Activated naive CD4-positive, alpha-beta T cell treated with anti-CD3 and anti-CD28 coated beads, Interleukin-2, amount 10 ng/mL, durations not matched to agents 7 days and 5 days (primary cell): ENCODE measurements around the gene MVD.
"Not testable (repeated sequence)": the region's sequence is repeated elsewhere in the genome, so short reads cannot be mapped to it uniquely, and the experiment has no call there.

Experiments
- CTCF ChIA-PET: fragments of 350-600 bp; sonication (Branson Sonifier 250); formaldehyde crosslinking; loops from one replicate; lab custom pipeline; 2021; ENCODE audit warnings: antibody characterized with exemption; lab: Charles Lee
- DNase-seq: peaks from one replicate; pipeline ENCODE4 v3.0.0-alpha.2; 2020
- H3K27ac Mint-ChIP-seq: one replicate; pipeline ENCODE4 v1.8.0; 2021; ENCODE audit warnings: mild to moderate bottlenecking, moderate library complexity, mixed read lengths
- H3K27me3 Mint-ChIP-seq: one replicate; pipeline ENCODE4 v1.8.0; 2021; ENCODE audit warnings: mild to moderate bottlenecking, mixed read lengths
- H3K36me3 Mint-ChIP-seq: one replicate; pipeline ENCODE4 v1.8.0; 2021; ENCODE audit warnings: mixed read lengths
- H3K4me1 Mint-ChIP-seq: one replicate; pipeline ENCODE4 v1.8.0; 2021; ENCODE audit warnings: mixed read lengths
- H3K4me3 Mint-ChIP-seq: one replicate; pipeline ENCODE4 v1.8.0; 2021; ENCODE audit warnings: mild to moderate bottlenecking, moderate library complexity, mixed read lengths
- H3K9me3 Mint-ChIP-seq: one replicate; pipeline ENCODE4 v1.8.0; 2021; ENCODE audit warnings: mixed read lengths

MVD gene

DNA sequence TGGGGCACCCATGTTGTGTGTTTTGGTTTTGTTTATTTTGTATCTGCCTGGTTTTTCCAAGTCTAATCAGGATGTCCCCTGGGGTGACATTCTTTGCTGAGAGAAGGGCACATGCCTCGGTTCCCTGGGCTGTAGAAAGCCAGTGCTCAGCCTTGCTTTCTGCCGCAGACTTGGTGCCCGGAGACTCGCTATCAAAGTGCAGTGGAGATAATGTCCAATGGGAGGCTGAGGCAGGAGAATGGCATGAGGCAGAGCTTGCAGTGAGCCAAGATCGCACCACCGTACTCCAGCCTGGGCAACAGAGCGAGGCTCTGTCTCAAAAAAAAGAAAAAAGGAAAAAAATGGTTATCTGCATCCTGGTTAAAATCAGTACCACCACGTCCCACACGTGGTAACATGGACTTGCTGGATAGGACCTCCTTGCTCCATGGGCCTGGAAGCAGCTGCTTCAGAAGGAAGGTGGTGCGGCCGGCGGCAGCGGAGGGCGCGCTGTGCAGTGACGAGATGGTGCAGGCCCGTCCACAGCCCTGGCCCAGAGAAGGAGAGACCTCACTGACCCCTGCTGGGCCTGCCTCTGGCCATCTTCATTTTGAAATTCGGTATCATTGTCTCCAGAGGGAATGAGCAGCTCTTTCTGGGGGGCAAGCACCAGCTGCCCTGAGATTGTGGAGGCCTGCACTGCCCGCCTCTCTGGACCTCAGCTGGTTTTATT, 43.8 kb downstream of the MVD start:
- Mint-ChIP-seq H3K27ac (peak overlapping the region; percentile 89), H3K4me3 (no peak overlapping the region), H3K4me1 (peaks cover 24% of the 10 kb centered on the region), H3K27me3 (no peaks in the 10 kb centered on the region), H3K9me3 (no peaks in the 10 kb centered on the region), H3K36me3 (peaks cover 39% of the 10 kb centered on the region)
- CTCF ChIA-PET: no interaction called here
- no peak for DNase-seq

- H3K4me1 Mint-ChIP-seq: peaks cover 24% of the 10 kb centered on the region
- H3K27me3 Mint-ChIP-seq: no peaks in the 10 kb centered on the region
- no peak for DNase-seq
- no peak overlapping the region for H3K4me3 Mint-ChIP-seq
- CTCF ChIA-PET: interaction anchor here (0.7 kb wide), 1 partner anchor 249 kb away, joined by 3 read pairs; no protein-coding TSS in a partner anchor
- H3K27ac Mint-ChIP-seq: peak overlapping the region; percentile 89
- peaks cover 36% of the 10 kb centered on the region for H3K36me3 Mint-ChIP-seq
- no peaks in the 10 kb centered on the region for H3K9me3 Mint-ChIP-seq
Measured at GRCh38 chr16:88618182-88618955, 44.5 kb downstream of the MVD start.

DNA sequence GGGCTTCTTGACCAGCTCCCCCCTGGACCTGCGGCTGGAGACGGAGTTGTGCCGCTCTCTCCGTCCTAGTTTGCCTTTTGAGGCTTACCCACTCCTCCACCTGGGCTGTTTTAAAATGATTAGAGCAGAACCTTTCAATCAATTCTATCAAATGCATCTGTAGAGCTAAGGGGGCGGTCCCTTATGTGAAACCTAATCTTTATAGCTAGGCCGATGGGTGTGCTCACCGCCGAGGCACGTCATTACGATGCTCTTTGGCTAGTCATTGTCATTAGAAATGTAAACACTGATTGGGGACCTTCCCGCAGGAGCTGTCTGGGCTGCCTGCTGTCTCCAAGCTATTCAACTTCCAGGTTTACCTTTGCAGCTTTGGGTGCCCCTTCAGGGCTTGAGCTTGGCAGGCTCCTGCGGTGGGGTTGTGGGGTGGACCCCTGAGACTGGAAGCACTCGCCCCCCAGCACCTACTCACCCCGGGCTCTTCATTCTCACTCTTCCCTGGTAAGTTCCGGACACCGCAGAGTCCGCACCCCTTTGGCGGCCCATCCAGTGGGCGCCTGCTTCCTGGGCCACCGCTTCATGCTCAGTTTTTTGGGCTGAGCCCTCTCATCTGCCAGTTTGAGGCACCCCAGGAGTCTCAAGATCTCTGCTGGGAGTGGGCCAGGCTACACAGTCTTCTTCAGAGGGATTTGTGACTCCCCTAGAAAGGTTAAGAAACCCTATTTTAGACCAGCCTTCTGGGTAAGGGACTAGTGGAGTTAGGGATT, 45.4 kb downstream of the MVD start:
- no peak for DNase-seq
- no peaks in the 10 kb centered on the region for H3K9me3 Mint-ChIP-seq
- H3K4me1 Mint-ChIP-seq: peaks cover 24% of the 10 kb centered on the region
- no peaks in the 10 kb centered on the region for H3K27me3 Mint-ChIP-seq
- H3K27ac Mint-ChIP-seq: peak overlapping the region; percentile 29
- CTCF ChIA-PET: no interaction called here
- peaks cover 34% of the 10 kb centered on the region for H3K36me3 Mint-ChIP-seq
- no peak overlapping the region for H3K4me3 Mint-ChIP-seq

DNA sequence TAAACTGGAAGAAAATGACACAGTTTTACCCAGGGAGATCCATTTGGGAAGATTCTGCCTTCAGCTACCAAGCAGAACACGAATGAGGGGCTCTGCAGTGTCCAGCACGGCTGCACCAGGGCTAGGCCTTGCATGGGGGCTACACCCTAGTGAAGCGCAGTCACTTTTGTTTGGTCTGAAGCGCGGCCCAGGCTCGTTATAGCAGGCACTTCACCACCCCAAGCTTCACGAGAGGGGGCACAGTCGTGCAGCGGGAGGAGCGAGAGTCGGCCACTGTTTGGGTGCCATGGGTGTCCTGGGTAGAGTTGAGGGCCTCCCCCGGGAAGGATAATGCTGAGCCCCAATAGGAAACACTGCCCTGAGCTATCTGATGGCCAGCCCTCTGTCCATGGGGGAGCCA, 46.2 kb downstream of the MVD start:
- peak overlapping the region; percentile 9 for H3K27ac Mint-ChIP-seq
- no peaks in the 10 kb centered on the region for H3K27me3 Mint-ChIP-seq
- no peaks in the 10 kb centered on the region for H3K9me3 Mint-ChIP-seq
- no peak for DNase-seq
- H3K4me1 Mint-ChIP-seq: peaks cover 24% of the 10 kb centered on the region
- CTCF ChIA-PET: no interaction called here
- H3K36me3 Mint-ChIP-seq: peaks cover 32% of the 10 kb centered on the region
- no peak overlapping the region for H3K4me3 Mint-ChIP-seq

GRCh38 chr16:88616320-88616719, 46.6 kb downstream of the MVD start:
- H3K36me3 Mint-ChIP-seq: peaks cover 32% of the 10 kb centered on the region
- H3K27me3 Mint-ChIP-seq: no peaks in the 10 kb centered on the region
- no peak overlapping the region for H3K4me3 Mint-ChIP-seq
- peaks cover 24% of the 10 kb centered on the region for H3K4me1 Mint-ChIP-seq
- peak overlapping the region; percentile 9 for H3K27ac Mint-ChIP-seq
- CTCF ChIA-PET: no interaction called here
- no peaks in the 10 kb centered on the region for H3K9me3 Mint-ChIP-seq
- no peak for DNase-seq

- Mint-ChIP-seq H3K36me3 (peaks cover 40% of the 10 kb centered on the region), H3K9me3 (no peaks in the 10 kb centered on the region), H3K27me3 (no peaks in the 10 kb centered on the region), H3K27ac (no peak overlapping the region), H3K4me3 (no peak overlapping the region), H3K4me1 (peaks cover 15% of the 10 kb centered on the region)
- no peak for DNase-seq
- CTCF ChIA-PET: no interaction called here
Measured at GRCh38 chr16:88614818-88615580, 47.9 kb downstream of the MVD start.

DNA sequence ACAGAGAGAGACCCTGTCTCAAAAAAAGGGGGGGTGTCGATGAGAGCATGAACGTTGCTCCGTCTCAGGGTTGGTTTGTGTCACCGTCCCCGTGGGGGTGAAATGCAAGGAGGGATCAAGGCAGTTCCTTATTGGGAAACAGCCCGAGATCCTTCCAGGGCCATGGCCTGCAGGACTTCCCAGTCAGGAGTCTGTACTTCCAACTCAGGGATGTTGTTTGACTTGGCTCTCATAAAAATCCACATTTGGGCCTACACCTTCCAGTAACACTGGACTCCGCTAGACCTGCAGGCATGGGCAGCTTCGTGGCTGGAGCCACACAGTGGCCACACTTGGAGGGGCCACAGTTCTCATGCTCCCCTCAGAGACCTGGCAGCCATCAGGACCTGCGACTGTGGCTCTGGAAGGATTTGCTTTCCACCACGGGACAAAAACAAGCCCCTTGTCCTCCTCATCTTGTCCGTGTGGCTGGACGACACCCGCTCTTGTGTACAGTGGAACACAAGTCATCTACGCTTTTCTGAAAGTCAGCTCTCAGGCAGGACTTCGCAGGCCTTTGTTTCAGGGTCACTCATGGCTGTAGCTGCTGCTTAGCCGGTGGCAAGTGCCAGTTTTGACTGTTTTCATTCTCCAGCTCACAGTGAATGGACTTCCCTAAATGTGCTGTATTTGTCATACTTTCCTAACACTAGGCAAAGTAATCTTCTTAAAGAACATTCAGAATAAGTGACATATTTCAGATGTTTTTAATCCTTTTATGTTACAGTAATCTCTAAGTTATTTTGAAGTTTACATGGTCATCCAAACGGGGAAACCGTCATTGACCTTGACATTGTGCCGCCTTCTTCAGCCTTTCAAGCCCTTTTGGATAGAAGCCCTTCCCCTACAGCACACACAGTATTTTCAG, 48.7 kb downstream of the MVD start:
- Mint-ChIP-seq H3K36me3 (peaks cover 42% of the 10 kb centered on the region), H3K4me3 (no peak overlapping the region), H3K4me1 (peaks cover 6% of the 10 kb centered on the region), H3K27me3 (no peaks in the 10 kb centered on the region), H3K9me3 (no peaks in the 10 kb centered on the region), H3K27ac (no peak overlapping the region)
- DNase-seq: no peak
- CTCF ChIA-PET: no interaction called here

GRCh38 chr16:88613293-88613692, 49.6 kb downstream of the MVD start:
- Mint-ChIP-seq H3K27ac (no peak overlapping the region), H3K9me3 (no peaks in the 10 kb centered on the region), H3K36me3 (peaks cover 43% of the 10 kb centered on the region), H3K4me3 (no peak overlapping the region), H3K4me1 (peaks cover 3% of the 10 kb centered on the region), H3K27me3 (no peaks in the 10 kb centered on the region)
- CTCF ChIA-PET: no interaction called here
- DNase-seq: no peak

DNA sequence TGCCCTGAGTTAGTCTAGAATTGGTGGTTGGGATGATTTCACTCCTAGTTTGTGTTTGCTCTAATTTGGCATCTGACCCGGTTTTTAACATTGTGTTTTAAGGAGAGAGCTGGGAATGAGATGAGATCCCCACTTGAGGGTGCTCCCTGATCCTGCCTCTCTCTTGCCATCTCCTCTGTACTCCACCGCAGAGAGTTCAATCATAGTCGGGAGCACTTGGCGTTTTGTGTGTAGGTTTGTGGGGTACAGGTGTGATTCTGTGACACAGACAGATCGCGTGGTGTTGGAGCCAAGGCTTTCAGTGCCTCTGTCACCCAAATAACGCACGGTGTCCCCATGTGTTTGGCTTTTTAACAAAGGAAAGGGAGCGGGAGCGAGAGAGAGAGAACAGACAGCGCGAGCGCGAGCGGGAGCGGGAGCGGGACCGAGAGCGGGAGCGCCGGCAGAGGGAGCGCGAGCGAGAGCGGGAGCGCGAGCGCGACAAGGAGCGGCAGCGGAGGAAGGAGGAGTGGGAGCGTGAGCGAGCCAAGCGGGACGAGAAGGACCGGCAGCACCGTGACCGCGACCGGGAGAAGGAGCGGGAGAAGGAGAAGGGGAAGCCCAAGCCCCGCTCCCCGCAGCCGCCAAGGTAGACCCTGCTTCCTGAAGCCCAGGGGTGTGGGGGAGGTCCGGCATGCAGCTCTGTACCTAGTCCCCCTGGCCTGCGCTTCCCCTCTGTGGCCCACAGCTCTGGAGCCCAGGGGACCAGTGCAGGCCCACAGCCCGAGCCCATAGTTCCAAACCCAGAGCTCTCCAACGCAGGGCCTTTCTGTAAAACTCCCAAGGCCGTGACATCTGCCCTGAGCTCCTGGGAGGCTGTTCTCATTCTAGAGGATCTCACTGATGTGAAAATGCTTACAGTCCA, 51.7 kb downstream of the MVD start:
- Mint-ChIP-seq H3K4me1 (no peaks in the 10 kb centered on the region), H3K27me3 (no peaks in the 10 kb centered on the region), H3K9me3 (no peaks in the 10 kb centered on the region), H3K36me3 (peaks cover 40% of the 10 kb centered on the region), H3K4me3 (no peak overlapping the region), H3K27ac (no peak overlapping the region)
- CTCF ChIA-PET: no interaction called here
- no peak for DNase-seq

DNA sequence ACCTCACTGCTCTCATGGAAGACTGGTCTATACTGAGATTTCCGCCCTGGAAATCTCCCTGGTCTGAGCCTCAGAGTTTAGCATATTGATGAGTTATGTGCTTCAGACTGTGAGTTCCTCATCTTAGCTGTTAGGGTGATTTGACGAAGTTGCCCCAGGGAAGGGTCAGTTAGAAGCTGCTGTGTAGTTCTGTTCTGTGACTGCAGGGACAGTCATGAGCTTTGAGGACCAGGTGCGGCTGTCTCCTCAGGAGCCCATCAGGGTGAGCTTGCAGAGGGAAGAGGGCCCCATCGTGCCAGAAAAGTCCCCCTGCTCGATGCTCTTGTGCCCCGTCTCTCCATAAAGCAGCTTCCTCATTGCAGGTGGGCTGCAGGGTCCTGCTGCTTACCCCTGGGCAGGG, 52.8 kb downstream of the MVD start:
- DNase-seq: no peak
- no peak overlapping the region for H3K27ac Mint-ChIP-seq
- H3K27me3 Mint-ChIP-seq: no peaks in the 10 kb centered on the region
- H3K4me3 Mint-ChIP-seq: no peak overlapping the region
- no peaks in the 10 kb centered on the region for H3K4me1 Mint-ChIP-seq
- CTCF ChIA-PET: no interaction called here
- peaks cover 37% of the 10 kb centered on the region for H3K36me3 Mint-ChIP-seq
- no peaks in the 10 kb centered on the region for H3K9me3 Mint-ChIP-seq

DNA sequence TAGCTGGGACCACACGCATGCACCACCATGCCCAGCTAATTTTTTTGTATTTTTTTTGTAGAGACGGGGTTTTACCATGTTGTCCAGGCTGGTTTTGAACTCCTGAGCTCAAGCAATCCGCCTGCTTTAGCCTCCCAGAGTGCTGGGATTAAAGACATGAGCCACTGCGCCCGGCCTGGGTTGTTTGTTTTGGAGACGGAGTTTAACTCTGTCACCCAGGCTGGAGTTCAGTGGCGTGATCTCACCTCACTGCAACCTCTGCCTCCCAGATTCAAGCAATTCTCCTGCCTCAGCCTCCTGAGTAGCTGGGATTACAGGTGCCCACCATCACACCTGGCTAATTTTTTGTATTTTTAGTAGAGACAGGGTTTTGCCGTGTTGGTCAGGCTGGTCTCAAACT, 53.5 kb downstream of the MVD start:
- H3K27ac Mint-ChIP-seq, H3K27me3 Mint-ChIP-seq, DNase-seq, H3K9me3 Mint-ChIP-seq, H3K4me1 Mint-ChIP-seq, H3K4me3 Mint-ChIP-seq: not testable (repeated sequence)
- peaks cover 34% of the 10 kb centered on the region for H3K36me3 Mint-ChIP-seq
- CTCF ChIA-PET: interaction anchor here (1.2 kb wide), 1 partner anchor 11 kb away, joined by 3 read pairs; no protein-coding TSS in a partner anchor

GRCh38 chr16:88608076-88608475, 54.8 kb downstream of the MVD start:
- H3K27ac Mint-ChIP-seq: no peak overlapping the region
- H3K27me3 Mint-ChIP-seq: no peaks in the 10 kb centered on the region
- no peak overlapping the region for H3K4me3 Mint-ChIP-seq
- H3K36me3 Mint-ChIP-seq: peaks cover 29% of the 10 kb centered on the region
- H3K9me3 Mint-ChIP-seq: no peaks in the 10 kb centered on the region
- CTCF ChIA-PET: interaction anchor here (1.2 kb wide), 1 partner anchor 12 kb away, joined by 3 read pairs; no protein-coding TSS in a partner anchor
- no peaks in the 10 kb centered on the region for H3K4me1 Mint-ChIP-seq
- no peak for DNase-seq
